Heart left ventricle (tissue), 13 donors: Measurements from ENCODE around the gene SORCS1.

Source experiments
- CTCF ChIP-seq, 12 donors: fragments of 200-600 bp; sonication (generic) in 4 of 12; IDR thresholded peaks; one replicate each; pipeline versions ENCODE4 v1.5.0 to v1.8.0; 2018 to 2022; ENCODE audit warnings: antibody characterized with exemption in 12 of 12, mild to moderate bottlenecking in 5 of 12
- POLR2A ChIP-seq, 2 donors: fragments of 450-650 bp; IDR thresholded peaks; one replicate each; pipeline ENCODE4 v1.6.1; 2017; ENCODE audit warnings: antibody characterized with exemption in 2 of 2, mild to moderate bottlenecking in 2 of 2, moderate library complexity in 2 of 2
- donor health status: ischemic (EF 13 %, LVEDD 7.1; RV severe dilation, severe dysfunction).
- donor health status: DM: no; HTN: yes; CAD: no.
- donor health status: DM: no; HTN: no; CAD: no.
- donor health status: ischemic (EF 25% LVEDD 6.9; RV normal size, moderate dysfunction).
- donor health status: ischemic (EF 25% LVEDD 5.7; RV mildly dilated, moderate dysfunction).
- donor health status: ischemic (EF 35%, LVEDD 5.7; RV mildly dilated, moderate dysfunction).
- donor health status: nonischemic (EF 11% LVEDD 7.7; RV severe dilation, severe dysfunction).
- donor health status: DM: yes; HTN: yes; CAD: no.
- donor health status: PGD.
- donor health status: ischemic (EF 29% LVEDD 5.4; RV normal size, mild dysfunction).
- donor health status: nonischemic (EF 23%, LVEDD 6.1; RV moderate dilation, normal function).

DNA sequence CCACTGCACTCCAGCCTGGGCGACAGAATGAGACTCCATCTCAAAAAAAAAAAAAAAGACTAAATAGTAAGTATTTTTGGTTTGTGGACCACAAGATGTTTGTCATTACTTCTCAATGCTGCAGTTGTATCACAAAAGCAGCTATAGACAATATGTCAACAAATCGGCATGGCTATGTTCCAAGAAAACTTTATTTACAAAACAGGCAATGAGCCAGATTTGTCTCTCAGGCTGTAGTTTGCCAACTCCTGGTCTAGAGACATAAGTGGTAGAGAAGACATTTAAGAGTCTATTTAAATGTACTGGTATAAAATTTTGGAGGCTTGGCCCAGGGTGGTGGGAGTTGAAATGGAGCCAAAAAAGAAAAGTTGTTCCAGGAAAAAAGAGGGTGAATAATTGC lies 185.8 kb downstream of the SORCS1 start:
- TF ChIP-seq CTCF (IDR thresholded peaks at IDR 0.05) (no peak), POLR2A (IDR thresholded peaks at IDR 0.05) (no peak)
